ENCODE results near the gene SLC6A1. TPM values are rescaled to one million over a fixed set of nuclear protein-coding genes. Genes with fewer than 3 reads are reported as not detected.

The SLC6A1 gene
- total RNA-seq, 1 donor from 2014 or later, result not detected

- Histone ChIP-seq H3K4me3 (ENCODE audit: low read depth, low read length) (no peak overlapping the region), H3K36me3 (ENCODE audit: control insufficient read depth, insufficient read depth, low read length) (no peaks in the 10 kb centered on the region), H3K27me3 (ENCODE audit: control insufficient read depth, insufficient read depth, low read length) (peaks cover 29% of the 10 kb centered on the region)
- no peak for TF ChIP-seq CTCF (IDR thresholded peaks at IDR 0.05; ENCODE audit: insufficient read depth, low read length, poor library complexity, severe bottlenecking)
- no peak for DNase-seq (ENCODE audit: low read depth)
Measured at GRCh38 chr3:11053926-11054503, 61.5 kb downstream of the SLC6A1 start.

GRCh38 chr3:11054739-11055438, 62.3 kb downstream of the SLC6A1 start:
- H3K36me3 ChIP-seq (ENCODE audit: control insufficient read depth, insufficient read depth, low read length), result no peaks in the 10 kb centered on the region
- no peak overlapping the region for H3K4me3 ChIP-seq (ENCODE audit: low read depth, low read length)
- no peak for DNase-seq (ENCODE audit: low read depth)
- H3K27me3 ChIP-seq (ENCODE audit: control insufficient read depth, insufficient read depth, low read length), result peaks cover 32% of the 10 kb centered on the region
- no peak for TF ChIP-seq CTCF (IDR thresholded peaks at IDR 0.05; ENCODE audit: insufficient read depth, low read length, poor library complexity, severe bottlenecking)

- no peak for TF ChIP-seq CTCF (IDR thresholded peaks at IDR 0.05; ENCODE audit: insufficient read depth, low read length, poor library complexity, severe bottlenecking)
- no peak for DNase-seq (ENCODE audit: low read depth)
- Histone ChIP-seq H3K4me3 (ENCODE audit: low read depth, low read length) (no peak overlapping the region), H3K27me3 (ENCODE audit: control insufficient read depth, insufficient read depth, low read length) (peaks cover 27% of the 10 kb centered on the region), H3K36me3 (ENCODE audit: control insufficient read depth, insufficient read depth, low read length) (no peaks in the 10 kb centered on the region)
Measured at GRCh38 chr3:11055496-11055895, 62.9 kb downstream of the SLC6A1 start.

GRCh38 chr3:11056531-11057050, 64.0 kb downstream of the SLC6A1 start:
- Histone ChIP-seq H3K27me3 (ENCODE audit: control insufficient read depth, insufficient read depth, low read length) (peaks cover 23% of the 10 kb centered on the region), H3K36me3 (ENCODE audit: control insufficient read depth, insufficient read depth, low read length) (no peaks in the 10 kb centered on the region), H3K4me3 (ENCODE audit: low read depth, low read length) (no peak overlapping the region)
- DNase-seq (ENCODE audit: low read depth), result no peak
- TF ChIP-seq CTCF (IDR thresholded peaks at IDR 0.05; ENCODE audit: insufficient read depth, low read length, poor library complexity, severe bottlenecking), result no peak

GRCh38 chr3:11057655-11058054, 65.1 kb downstream of the SLC6A1 start:
- TF ChIP-seq CTCF (IDR thresholded peaks at IDR 0.05; ENCODE audit: insufficient read depth, low read length, poor library complexity, severe bottlenecking), result no peak
- no peak overlapping the region for H3K4me3 ChIP-seq (ENCODE audit: low read depth, low read length)
- peaks cover 17% of the 10 kb centered on the region for H3K27me3 ChIP-seq (ENCODE audit: control insufficient read depth, insufficient read depth, low read length)
- no peak for DNase-seq (ENCODE audit: low read depth)
- no peaks in the 10 kb centered on the region for H3K36me3 ChIP-seq (ENCODE audit: control insufficient read depth, insufficient read depth, low read length)
